Measurements from ENCODE around the gene FAM43B.

The FAM43B gene

DNA sequence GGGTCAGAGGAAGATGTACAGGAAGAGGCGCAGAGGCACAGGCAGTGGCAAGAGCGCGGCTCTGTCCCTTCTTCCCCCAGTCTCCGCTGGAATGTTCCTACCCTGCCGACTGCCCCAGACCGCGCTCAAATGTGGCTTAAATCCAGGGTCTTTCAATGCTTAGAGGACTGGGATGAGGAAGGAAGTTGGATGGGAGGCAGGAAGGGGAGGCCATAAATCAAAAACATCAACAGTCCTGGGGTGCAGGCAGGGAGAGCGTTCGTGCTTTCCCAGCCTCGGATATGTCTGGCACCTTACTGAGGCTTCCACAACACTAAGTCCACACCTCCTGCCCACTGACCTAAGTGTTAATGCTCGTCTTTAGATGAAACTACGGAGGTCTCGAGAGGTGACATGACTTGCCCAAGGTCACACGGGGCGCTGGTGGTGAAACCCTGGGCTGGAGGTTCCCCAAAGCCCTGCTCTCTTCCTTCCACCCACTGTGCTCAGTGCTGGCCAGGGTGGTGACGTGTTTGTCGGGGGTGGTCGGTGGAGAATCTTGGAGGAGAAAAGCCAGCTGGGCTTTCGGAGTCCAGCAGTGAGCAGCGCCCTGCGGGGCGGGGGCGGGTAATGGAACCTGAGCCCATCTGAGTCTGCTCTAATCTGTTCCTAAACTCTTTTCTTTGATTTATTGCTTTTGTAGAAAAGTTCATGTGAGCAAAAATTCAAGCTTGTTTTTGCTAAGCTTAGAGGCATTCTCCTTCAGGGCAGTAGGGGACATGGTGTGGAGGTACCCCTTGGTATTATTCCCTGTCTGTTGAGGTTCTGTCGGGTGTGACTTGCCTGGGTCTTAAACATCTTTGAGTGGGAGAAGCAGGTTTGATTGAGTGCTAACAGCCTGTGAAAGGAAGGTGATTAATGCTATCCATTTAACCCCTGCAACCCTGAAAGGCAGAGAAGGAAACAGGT is 37.2 kb downstream of the FAM43B start:
- DNase-seq: no peak

DNA sequence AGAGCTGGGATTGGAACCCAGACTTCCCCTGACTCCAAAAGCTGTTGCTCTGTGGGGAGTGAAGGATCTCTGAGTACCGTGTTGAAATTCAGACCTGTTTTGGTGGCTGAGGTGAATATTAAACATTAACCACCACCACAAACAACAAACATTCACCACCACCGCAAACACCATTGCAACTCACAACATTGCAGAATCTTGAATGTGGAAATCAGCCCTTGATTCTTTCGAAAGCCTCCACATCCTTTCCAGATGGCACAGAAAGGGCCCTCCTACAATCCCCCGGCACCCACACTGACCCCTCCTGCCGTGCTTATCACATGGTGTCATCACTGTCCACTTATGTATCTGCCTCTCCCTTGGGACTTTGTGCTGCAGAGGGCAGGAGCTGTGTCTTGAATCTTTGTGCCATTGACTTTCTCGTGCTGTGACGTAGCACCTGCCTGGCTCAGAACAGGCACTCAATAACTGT is 38.0 kb downstream of the FAM43B start:
- DNase-seq: no peak

DNA sequence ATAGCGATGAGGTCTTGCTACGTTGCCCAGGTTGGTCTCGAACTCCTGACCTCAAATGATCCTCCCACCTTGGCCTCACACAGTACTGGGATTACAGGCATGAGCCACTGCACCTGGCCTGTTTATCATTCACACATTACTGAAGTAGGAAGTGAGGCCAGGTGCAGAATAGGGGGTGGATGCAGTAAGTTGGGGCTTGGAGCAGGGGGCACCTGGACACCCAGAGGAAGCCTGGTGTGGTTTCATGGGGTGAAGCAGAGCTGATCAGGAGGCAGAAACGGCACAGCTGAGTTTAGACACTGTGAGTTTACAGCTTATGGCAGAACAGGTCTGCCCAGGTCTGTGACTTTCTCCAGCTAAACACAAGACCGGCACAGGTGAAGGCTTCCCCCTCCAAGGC is 41.4 kb downstream of the FAM43B start:
- no peak for DNase-seq

DNA sequence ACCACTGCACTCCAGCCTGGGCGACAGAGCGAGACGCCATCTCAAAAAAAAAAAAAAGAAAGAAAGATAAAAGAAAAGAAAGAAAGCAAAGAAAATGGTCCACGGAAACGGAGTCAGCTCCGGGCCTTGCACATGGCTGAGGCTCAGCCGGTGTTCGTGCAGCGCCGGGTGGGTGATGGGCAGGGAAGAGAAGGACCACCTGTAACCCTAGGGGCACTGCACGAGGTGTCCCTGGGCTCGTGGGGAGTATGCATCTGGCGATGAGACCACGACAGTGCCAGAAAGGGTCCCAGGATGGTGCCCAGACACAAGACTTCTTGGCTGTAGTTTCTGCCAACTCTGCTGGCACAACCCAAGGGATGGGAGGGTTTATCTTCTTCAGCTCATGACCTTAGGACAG is 42.4 kb downstream of the FAM43B start:
- no peak for DNase-seq

DNA sequence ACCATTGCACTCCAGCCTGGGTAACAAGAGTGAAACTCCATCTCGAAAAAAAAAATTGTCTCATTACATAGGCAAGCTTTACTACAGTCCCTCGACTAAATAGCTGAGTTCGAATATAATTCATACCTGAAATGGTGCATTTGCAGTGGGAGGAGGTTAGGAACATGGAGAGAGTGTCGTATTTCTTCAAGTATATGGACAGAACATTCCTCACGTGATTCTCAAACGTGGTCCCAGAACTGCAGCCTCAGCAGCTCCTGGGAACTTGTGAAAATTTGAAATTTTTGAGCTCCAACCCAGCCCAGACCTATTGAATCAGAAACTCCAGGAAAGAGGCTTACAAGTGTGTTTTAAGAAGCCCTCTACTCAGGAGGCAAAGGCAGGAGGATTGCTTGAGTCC is 43.7 kb downstream of the FAM43B start:
- no peak for DNase-seq

DNA sequence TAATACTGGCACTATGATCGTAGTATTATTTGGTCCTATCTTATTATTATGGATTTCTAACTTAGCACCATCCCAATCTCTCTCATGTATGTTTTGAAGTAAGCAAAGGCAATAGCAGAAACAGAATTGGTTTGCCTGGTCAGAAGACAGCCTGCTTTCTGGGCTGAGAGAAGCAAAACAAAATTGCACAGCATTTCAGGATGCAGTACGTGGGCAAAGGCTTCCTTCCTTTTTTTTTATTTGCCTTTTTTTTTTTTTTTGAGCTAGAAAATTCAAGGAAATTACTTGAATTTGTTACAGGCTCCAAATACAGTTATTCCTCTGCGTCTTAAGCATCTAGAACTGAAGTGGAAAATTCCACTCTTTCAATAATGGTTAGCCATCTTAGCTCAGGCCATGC is 45.3 kb downstream of the FAM43B start:
- no peak for DNase-seq

DNA sequence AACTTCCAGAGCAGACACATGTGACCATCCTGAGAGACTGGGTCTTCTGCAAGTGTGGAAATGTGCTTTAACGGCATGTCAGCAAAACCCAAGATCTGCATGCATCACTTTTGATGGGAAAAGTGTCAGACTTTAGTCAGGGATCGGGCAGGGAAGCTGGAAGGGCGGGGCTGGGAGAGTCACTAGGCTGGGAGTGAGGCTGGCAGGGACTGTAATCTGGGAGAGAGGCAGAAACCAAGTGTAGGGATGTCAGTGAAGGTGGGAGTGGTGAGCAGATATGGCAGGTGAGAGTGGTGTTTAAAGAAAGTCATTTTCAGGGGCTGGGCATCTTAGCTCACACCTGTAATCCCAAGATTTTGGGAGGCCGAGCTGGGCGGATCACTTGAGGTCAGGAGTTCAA is 47.8 kb downstream of the FAM43B start:
- no peak for DNase-seq

DNA sequence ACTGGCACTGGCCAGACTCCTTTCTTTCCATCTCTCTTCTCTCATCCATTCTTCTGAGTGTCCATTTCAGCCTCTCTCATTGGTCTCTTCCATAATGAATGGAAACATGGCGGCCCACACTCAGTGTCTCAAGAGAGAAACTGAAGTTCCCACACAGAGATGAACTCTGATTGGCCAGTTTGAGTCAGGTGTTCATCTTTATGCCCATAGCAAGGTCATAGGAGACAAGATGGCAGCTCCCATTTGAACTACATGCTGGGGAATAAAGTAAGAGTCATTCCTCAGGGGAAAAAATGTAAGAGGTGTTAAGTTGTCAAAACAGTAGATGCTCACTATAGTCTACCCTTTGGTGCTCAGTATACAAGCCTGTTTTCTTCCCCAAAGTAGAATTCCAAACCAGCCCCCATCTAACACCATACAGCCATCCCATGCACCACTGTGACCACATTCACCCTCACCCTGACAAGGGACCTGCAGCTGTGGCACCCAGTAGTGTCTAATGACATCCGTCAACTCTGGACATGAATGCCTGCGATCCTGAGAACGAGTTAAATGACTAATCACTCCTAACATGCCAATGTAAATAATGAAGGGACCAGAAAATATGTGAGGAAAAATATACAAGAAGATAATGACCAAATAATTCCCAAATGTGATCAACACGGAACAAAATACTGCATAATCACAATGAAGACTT is 48.9 kb downstream of the FAM43B start:
- DNase-seq: no peak

DNA sequence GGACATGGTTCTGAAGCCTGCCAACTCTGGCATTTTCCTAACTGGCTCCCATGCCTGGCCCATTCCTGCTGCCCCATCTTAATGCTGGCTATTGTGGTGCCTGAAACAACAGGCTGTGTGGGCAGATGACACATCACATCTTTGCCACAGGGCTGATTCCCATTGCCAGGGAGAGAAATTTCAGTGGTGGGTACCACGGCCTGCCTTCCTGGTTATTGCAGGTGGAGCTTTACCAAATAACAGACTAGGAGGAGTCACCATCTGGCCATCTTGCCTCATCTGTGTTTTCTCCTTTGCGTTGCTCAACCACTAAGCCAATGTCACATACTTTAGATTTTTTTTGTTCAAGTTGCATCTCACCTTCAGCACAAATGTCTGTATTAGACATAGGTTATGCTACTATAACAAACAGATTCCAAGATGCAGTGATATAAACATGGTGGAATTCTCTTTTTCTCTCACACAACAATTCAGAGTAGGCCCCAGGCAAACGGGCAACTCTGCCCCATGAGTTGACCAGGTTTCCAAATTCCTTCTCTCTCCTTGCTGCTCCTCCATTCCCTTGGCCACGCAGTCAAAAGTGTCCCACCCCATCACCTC is 50.6 kb downstream of the FAM43B start:
- DNase-seq: no peak

DNA sequence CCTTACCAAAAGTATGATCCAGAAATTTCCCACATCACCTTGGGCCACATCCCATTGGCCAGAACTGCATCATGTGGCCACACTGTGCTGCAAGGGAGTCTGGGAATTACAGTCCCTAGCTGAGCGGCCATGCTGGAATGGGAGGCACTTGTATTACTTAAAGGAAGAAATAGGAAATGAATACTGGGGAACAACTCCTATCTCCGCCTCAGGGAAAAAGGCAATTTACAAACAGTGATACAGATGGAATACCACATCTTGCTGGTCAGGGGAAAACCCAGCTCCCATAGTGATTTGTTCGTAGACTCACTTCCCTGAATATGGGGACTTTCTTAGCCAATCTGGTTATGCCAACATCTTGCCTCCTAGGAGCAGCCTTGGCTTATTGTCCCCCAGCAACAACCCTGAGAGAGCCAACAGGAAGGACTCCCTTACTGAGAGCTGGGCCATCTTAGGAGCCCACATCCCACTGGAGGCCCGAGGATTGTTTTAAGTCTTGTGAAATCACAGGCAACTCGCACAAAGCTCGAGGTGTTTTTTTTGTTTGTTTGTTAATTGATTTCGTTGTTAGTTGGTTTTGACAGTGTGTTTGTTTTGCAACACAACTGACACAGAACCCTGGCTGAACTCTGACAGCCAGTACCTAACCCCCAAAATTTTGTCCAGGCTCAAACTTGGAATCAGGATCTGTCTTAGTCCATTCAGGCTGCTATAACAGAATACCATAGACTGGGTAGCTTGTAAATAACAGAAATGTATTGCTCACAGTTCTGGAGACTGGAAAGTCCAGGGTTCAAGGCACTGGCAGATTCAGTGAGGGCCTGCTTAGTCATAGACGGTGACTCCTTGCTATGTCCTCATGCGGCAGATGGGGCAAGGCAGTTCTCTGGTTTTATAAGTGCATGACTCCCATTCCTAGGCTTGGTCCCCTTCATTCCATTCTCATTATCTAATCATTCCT is 51.4 kb downstream of the FAM43B start:
- no peak for DNase-seq

Measured in nucleus accumbens (tissue), 56 donors.